GF-D8 (cell line): ENCODE measurements around the gene CCDC88C.
A peak's percentile ranks its signal among the peaks of the same experiment; 100 is the strongest.

ENCODE experiments used
- DNase-seq: peaks from one replicate; lab custom pipeline; 2025; lab: John Stamatoyannopoulos, UW

The CCDC88C gene

GRCh38 chr14:91327250-91327595 lies 90.4 kb downstream of the CCDC88C start:
- DNase-seq = no peak

- no peak for DNase-seq
Measured at GRCh38 chr14:91326514-91327249, 90.9 kb downstream of the CCDC88C start.

GRCh38 chr14:91324606-91325575 lies 92.7 kb downstream of the CCDC88C start:
- no peak for DNase-seq

GRCh38 chr14:91323671-91324605 lies 93.7 kb downstream of the CCDC88C start:
- no peak for DNase-seq

- no peak for DNase-seq
Measured at GRCh38 chr14:91323031-91323430, 94.6 kb downstream of the CCDC88C start.

- no peak for DNase-seq
Measured at GRCh38 chr14:91322623-91323022, 95.0 kb downstream of the CCDC88C start.

GRCh38 chr14:91321131-91321530 lies 96.5 kb downstream of the CCDC88C start:
- DNase-seq = no peak

- no peak for DNase-seq
Measured at GRCh38 chr14:91320266-91320665, 97.4 kb downstream of the CCDC88C start.

- no peak for DNase-seq
Measured at GRCh38 chr14:91318911-91319310, 98.7 kb downstream of the CCDC88C start.

GRCh38 chr14:91317381-91318308 lies 100.0 kb downstream of the CCDC88C start:
- peak; percentile 22 for DNase-seq

- DNase-seq = no peak
Measured at GRCh38 chr14:91316761-91317160, 100.9 kb downstream of the CCDC88C start.

- DNase-seq = peak; percentile 11
Measured at GRCh38 chr14:91315844-91316267, 101.8 kb downstream of the CCDC88C start.

- DNase-seq = no peak
Measured at GRCh38 chr14:91313852-91314251, 103.8 kb downstream of the CCDC88C start.

GRCh38 chr14:91313154-91313850 lies 104.3 kb downstream of the CCDC88C start:
- no peak for DNase-seq

- no peak for DNase-seq
Measured at GRCh38 chr14:91311284-91311662, 106.3 kb downstream of the CCDC88C start.

GRCh38 chr14:91310606-91311283 lies 106.9 kb downstream of the CCDC88C start:
- no peak for DNase-seq

- no peak for DNase-seq
Measured at GRCh38 chr14:91309756-91310280, 107.8 kb downstream of the CCDC88C start.

- DNase-seq = no peak
Measured at GRCh38 chr14:91308337-91308736, 109.3 kb downstream of the CCDC88C start.

- no peak for DNase-seq
Measured at GRCh38 chr14:91307652-91308051, 110.0 kb downstream of the CCDC88C start.
